Body of pancreas (tissue), 4 donors: ENCODE results near the gene LURAP1L.

Source experiments
- POLR2A ChIP-seq, 3 donors: fragments of 450-650 bp; IDR thresholded peaks; one replicate each; pipeline ENCODE4 v1.6.1; 2016; ENCODE audit warnings: antibody characterized with exemption in 3 of 3, mild to moderate bottlenecking in 2 of 3
- TF ChIP-seq, protein P1 (sequence below), 7 experiments: fragments of 450-650 bp in 4 of 7; fragments of 200-600 bp in 3 of 7; sonication (generic) in 3 of 7; IDR thresholded peaks; one replicate each; pipeline ENCODE4 v1.5.1; 2016 to 2019; ENCODE audit warnings: antibody characterized with exemption in 7 of 7

DNA sequence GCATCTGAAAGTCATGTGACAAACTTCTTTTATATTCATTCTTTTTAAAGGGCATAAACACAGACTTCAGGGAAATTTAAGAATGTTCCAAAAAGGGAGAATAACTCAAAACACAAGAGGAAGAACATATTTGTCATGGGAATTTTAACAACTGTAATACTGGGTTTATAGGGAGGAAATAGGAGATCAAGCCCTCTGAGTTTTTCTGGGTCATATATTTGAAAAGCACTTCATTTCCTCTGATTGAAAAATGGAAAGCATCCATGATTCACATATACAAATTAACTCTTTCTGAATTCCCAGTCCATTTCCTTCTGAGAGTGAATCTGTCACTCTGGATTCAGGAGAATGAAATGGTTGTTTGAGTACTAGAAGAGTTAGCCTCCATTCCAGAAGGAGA lies 26.8 kb downstream of the LURAP1L start:
- TF ChIP-seq, protein P1, sequence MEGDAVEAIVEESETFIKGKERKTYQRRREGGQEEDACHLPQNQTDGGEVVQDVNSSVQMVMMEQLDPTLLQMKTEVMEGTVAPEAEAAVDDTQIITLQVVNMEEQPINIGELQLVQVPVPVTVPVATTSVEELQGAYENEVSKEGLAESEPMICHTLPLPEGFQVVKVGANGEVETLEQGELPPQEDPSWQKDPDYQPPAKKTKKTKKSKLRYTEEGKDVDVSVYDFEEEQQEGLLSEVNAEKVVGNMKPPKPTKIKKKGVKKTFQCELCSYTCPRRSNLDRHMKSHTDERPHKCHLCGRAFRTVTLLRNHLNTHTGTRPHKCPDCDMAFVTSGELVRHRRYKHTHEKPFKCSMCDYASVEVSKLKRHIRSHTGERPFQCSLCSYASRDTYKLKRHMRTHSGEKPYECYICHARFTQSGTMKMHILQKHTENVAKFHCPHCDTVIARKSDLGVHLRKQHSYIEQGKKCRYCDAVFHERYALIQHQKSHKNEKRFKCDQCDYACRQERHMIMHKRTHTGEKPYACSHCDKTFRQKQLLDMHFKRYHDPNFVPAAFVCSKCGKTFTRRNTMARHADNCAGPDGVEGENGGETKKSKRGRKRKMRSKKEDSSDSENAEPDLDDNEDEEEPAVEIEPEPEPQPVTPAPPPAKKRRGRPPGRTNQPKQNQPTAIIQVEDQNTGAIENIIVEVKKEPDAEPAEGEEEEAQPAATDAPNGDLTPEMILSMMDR (IDR thresholded peaks at IDR 0.05), result no peak
- TF ChIP-seq POLR2A (IDR thresholded peaks at IDR 0.05), result no peak
